Measurements from ENCODE around the gene GCNT4.

The GCNT4 gene

GRCh38 chr5:75045071-75045470 lies 7.3 kb downstream of the GCNT4 start:
- in situ Hi-C loops (cut with HindIII; ENCODE audit: low sequenced_read_pairs), result no loop called here
- no peak for DNase-seq (ENCODE audit: low read depth)
- TF ChIP-seq CTCF (IDR thresholded peaks at IDR 0.05; ENCODE audit: low read depth, low read length, missing control alignments), result no peak
- H3K4me3 ChIP-seq (ENCODE audit: low read depth, low read length), result no peak overlapping the region

DNA sequence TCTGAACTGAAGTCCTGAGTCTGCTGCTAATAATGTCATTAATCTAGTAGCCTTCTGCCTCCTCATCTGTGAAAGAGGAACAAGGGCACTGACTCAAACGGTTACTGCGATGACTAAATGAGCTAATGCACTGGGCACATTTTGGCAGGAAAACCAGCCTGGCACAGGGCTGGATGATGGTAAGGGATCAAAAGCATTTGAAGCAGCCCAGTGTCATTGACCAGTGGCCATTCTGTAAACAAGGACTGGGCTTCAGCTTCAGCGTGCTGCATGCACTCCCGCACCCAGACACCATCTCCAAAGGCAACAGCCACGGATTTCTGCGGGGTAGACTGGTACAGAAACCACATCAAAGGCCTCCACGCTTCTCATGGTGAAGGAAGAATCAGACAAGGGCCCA lies 8.0 kb downstream of the GCNT4 start:
- H3K4me3 ChIP-seq (ENCODE audit: low read depth, low read length), result no peak overlapping the region
- TF ChIP-seq CTCF (IDR thresholded peaks at IDR 0.05; ENCODE audit: low read depth, low read length, missing control alignments), result no peak
- in situ Hi-C loops (cut with HindIII; ENCODE audit: low sequenced_read_pairs), result no loop called here
- no peak for DNase-seq (ENCODE audit: low read depth)

GRCh38 chr5:75043633-75044264 lies 8.6 kb downstream of the GCNT4 start:
- in situ Hi-C loops (cut with HindIII; ENCODE audit: low sequenced_read_pairs), result no loop called here
- TF ChIP-seq CTCF (IDR thresholded peaks at IDR 0.05; ENCODE audit: low read depth, low read length, missing control alignments), result no peak
- no peak for DNase-seq (ENCODE audit: low read depth)
- no peak overlapping the region for H3K4me3 ChIP-seq (ENCODE audit: low read depth, low read length)

DNA sequence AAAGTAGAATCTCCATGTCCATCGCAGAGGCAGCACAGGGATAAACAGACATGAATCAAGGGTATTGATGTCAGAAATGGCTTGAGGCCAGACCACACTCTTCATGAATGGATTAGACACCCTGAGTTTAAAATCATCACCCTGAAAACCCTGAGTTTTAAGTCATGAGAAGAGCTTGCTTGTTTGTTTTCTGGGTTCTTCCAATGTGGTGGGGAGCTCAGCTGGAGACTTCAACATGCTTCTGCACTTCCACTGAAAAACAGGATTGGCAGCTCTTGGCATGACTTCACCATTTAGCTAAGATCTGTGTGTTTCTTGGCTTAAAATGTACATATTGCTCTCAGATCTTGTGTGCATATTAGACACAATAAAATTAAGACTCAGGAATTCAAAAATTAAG lies 9.8 kb downstream of the GCNT4 start:
- no peak overlapping the region for H3K4me3 ChIP-seq (ENCODE audit: low read depth, low read length)
- in situ Hi-C loops (cut with HindIII; ENCODE audit: low sequenced_read_pairs), result no loop called here
- TF ChIP-seq CTCF (IDR thresholded peaks at IDR 0.05; ENCODE audit: low read depth, low read length, missing control alignments), result no peak
- peak; percentile 52 for DNase-seq (ENCODE audit: low read depth)

- no peak for TF ChIP-seq CTCF (IDR thresholded peaks at IDR 0.05; ENCODE audit: low read depth, low read length, missing control alignments)
- no peak overlapping the region for H3K4me3 ChIP-seq (ENCODE audit: low read depth, low read length)
- in situ Hi-C loops (cut with HindIII; ENCODE audit: low sequenced_read_pairs), result no loop called here
- no peak for DNase-seq (ENCODE audit: low read depth)
Observed at GRCh38 chr5:75040973-75041372, 11.4 kb downstream of the GCNT4 start.

- no peak overlapping the region for H3K4me3 ChIP-seq (ENCODE audit: low read depth, low read length)
- TF ChIP-seq CTCF (IDR thresholded peaks at IDR 0.05; ENCODE audit: low read depth, low read length, missing control alignments), result peak; percentile 5
- no peak for DNase-seq (ENCODE audit: low read depth)
- in situ Hi-C loops (cut with HindIII; ENCODE audit: low sequenced_read_pairs), result no loop called here
Observed at GRCh38 chr5:75037106-75037505, 15.3 kb downstream of the GCNT4 start.
